Keratinocyte (primary cell): ENCODE measurements around the gene USP35. TPM values are rescaled to one million over a fixed set of nuclear protein-coding genes. Genes with fewer than 3 reads are reported as not detected.

ENCODE experiments used
- DNase-seq: peaks from one replicate; pipeline ENCODE4 v3.0.0-alpha.2; 2011; ENCODE audit warnings: low read depth, missing footprints, low spot score
- FAIRE-seq: peaks from 2 replicates; lab custom pipeline; 2011; peaks lifted over from hg19 to GRCh38; lab: Jason Lieb, UNC
- H2AFZ ChIP-seq: 2 replicates; pipeline ENCODE4 v1.6.0; 2012; ENCODE audit warnings: low read length, control low read depth, inconsistent platforms; ENCODE audit not compliant: control insufficient read depth
- H3K27ac ChIP-seq: 2 replicates; pipeline ENCODE4 v1.5.1; 2011; ENCODE audit warnings: low read length; ENCODE audit not compliant: control insufficient read depth, insufficient read depth
- H3K27me3 ChIP-seq: 3 replicates; pipeline ENCODE4 v1.6.0; 2011; ENCODE audit warnings: low read length; ENCODE audit not compliant: control insufficient read depth, insufficient read depth; ENCODE audit errors: extremely low read depth
- H3K36me3 ChIP-seq, 2 experiments: 2 replicates in 1 of 2; 3 replicates in 1 of 2; pipeline ENCODE4 v1.5.1; 2011; ENCODE audit warnings: low read length in 2 of 2, mild to moderate bottlenecking in 1 of 2; ENCODE audit not compliant: control insufficient read depth in 2 of 2, insufficient read depth in 2 of 2; ENCODE audit errors: extremely low read depth in 1 of 2
- H3K4me1 ChIP-seq: 3 replicates; pipeline ENCODE4 v1.5.1; 2011; ENCODE audit warnings: low read length; ENCODE audit not compliant: control insufficient read depth, insufficient read depth; ENCODE audit errors: extremely low read depth
- H3K4me2 ChIP-seq: 3 replicates; pipeline ENCODE4 v1.6.0; 2011; ENCODE audit warnings: low read depth, low read length; ENCODE audit not compliant: control insufficient read depth, insufficient read depth; ENCODE audit errors: extremely low read depth
- H3K4me3 ChIP-seq, 3 experiments: fragments of 200-600 bp in 1 of 3; sonication (generic) in 1 of 3; 2 replicates in 2 of 3; 3 replicates in 1 of 3; pipeline ENCODE4 v1.5.1; 2011 to 2016; ENCODE audit warnings: low read length in 3 of 3, mild to moderate bottlenecking in 3 of 3, control low read depth in 2 of 3, inconsistent platforms in 1 of 3, low read depth in 1 of 3, mixed read lengths in 1 of 3, mixed run types in 1 of 3, moderate library complexity in 1 of 3; ENCODE audit not compliant: control insufficient read depth in 2 of 3, insufficient read depth in 2 of 3; ENCODE audit errors: extremely low read depth in 1 of 3
- H3K79me2 ChIP-seq: 2 replicates; pipeline ENCODE4 v1.6.0; 2012; ENCODE audit warnings: low read length; ENCODE audit not compliant: control insufficient read depth, insufficient read depth
- H3K9ac ChIP-seq: 3 replicates; pipeline ENCODE4 v1.6.0; 2011; ENCODE audit warnings: low read length; ENCODE audit not compliant: control insufficient read depth, insufficient read depth; ENCODE audit errors: extremely low read depth
- H3K9me1 ChIP-seq: 3 replicates; pipeline ENCODE4 v1.6.0; 2011; ENCODE audit warnings: low read length; ENCODE audit not compliant: control insufficient read depth, insufficient read depth; ENCODE audit errors: extremely low read depth
- H3K9me3 ChIP-seq: 2 replicates; pipeline ENCODE4 v1.5.1; 2012; ENCODE audit warnings: low read depth, low read length; ENCODE audit not compliant: control insufficient read depth
- H4K20me1 ChIP-seq: 3 replicates; pipeline ENCODE4 v1.6.0; 2011; ENCODE audit warnings: low read length; ENCODE audit not compliant: control insufficient read depth, insufficient read depth; ENCODE audit errors: extremely low read depth
- CTCF ChIP-seq, 3 experiments: IDR thresholded peaks in 1 of 3; conservative IDR thresholded peaks in 1 of 3; optimal IDR thresholded peaks in 1 of 3; 2 replicates in 2 of 3; 3 replicates in 1 of 3; pipeline versions ENCODE3 to v1.5.1; 2011; ENCODE audit warnings: low read length in 3 of 3, mild to moderate bottlenecking in 3 of 3, moderate library complexity in 2 of 3, control low read depth in 1 of 3, inconsistent platforms in 1 of 3; ENCODE audit not compliant: insufficient read depth in 2 of 3; ENCODE audit errors: extremely low read depth in 1 of 3
- EZH2 ChIP-seq: IDR thresholded peaks from one replicate; pipeline ENCODE4 v1.6.1; 2012; ENCODE audit warnings: inconsistent platforms, mild to moderate bottlenecking, low read length, moderate library complexity
- dilution Hi-C: fragments of 300-500 bp; cut with MboI; formaldehyde crosslinking; loops from one replicate; pipeline ENCODE4 v1.7.0; 2020; ENCODE audit warnings: low sequenced_read_pairs; ENCODE audit not compliant: extremely low pct_ligation_motif_present
- polyA plus RNA-seq, 5 experiments: library from polyadenylated mRNA; depleted of rRNA in 3 of 5; stranded (reverse) in 3 of 5; stranded (forward) in 1 of 5; unstranded in 1 of 5; fragments of >200 nt; gene quantifications; 1 replicate in 1 of 5; 2 replicates in 3 of 5; 3 replicates in 1 of 5; pipeline versions ENCODE4 v1.2.1 to v1.2.3, GENCODE V29; 2011 to 2012; ENCODE audit warnings: missing spikeins in 2 of 5, low read depth in 1 of 5, low replicate concordance in 1 of 5

Gene USP35
- polyA plus RNA-seq, 1 donor (not counting 4 experiments of a cell fraction or from before 2014, with no cell fraction given): 5.0 TPM

- H3K4me3 ChIP-seq: no peak overlapping the region
- TF ChIP-seq EZH2 (no peak), CTCF (optimal IDR thresholded peaks at IDR 0.05 in 1 of 3, IDR thresholded peaks at IDR 0.05 in 1 of 3, conservative IDR thresholded peaks at IDR 0.05 in 1 of 3; ENCODE audit: extremely low read depth in 1 of 3, insufficient read depth in 2 of 3, low read length in 3 of 3) (no peak)
- no peaks in the 10 kb centered on the region for H3K27me3 ChIP-seq
- no peaks in the 10 kb centered on the region for H3K9me1 ChIP-seq
- H3K4me2 ChIP-seq: no peak overlapping the region
- peaks cover 0 to 14% of the 10 kb centered on the region in 2 experiments for H3K36me3 ChIP-seq
- dilution Hi-C loops: no loop called here
- no peak overlapping the region for H3K9ac ChIP-seq
- H3K9me3 ChIP-seq: no peaks in the 10 kb centered on the region
- peaks cover 4% of the 10 kb centered on the region for H3K4me1 ChIP-seq
- no peak overlapping the region for H2AFZ ChIP-seq
- FAIRE-seq (no peak), DNase-seq (no peak)
- no peaks in the 10 kb centered on the region for H4K20me1 ChIP-seq
- no peak overlapping the region for H3K27ac ChIP-seq
- no peaks in the 10 kb centered on the region for H3K79me2 ChIP-seq
These were observed 30.2 kb downstream of the USP35 start for GRCh38 chr11:78218707-78219492.

GRCh38 chr11:78219493-78220217 lies 30.9 kb downstream of the USP35 start:
- Histone ChIP-seq H3K9me3 (no peaks in the 10 kb centered on the region), H4K20me1 (no peaks in the 10 kb centered on the region), H3K4me3 (no peak overlapping the region), H3K36me3 (peaks cover 0 to 11% of the 10 kb centered on the region in 2 experiments), H3K9ac (no peak overlapping the region), H3K27me3 (no peaks in the 10 kb centered on the region), H3K27ac (no peak overlapping the region), H3K4me1 (peaks cover 4% of the 10 kb centered on the region), H2AFZ (no peak overlapping the region), H3K4me2 (no peak overlapping the region), H3K9me1 (no peaks in the 10 kb centered on the region), H3K79me2 (no peaks in the 10 kb centered on the region)
- FAIRE-seq (no peak), DNase-seq (no peak)
- dilution Hi-C loops: no loop called here
- TF ChIP-seq EZH2: no peak
- TF ChIP-seq CTCF (optimal IDR thresholded peaks at IDR 0.05 in 1 of 3, IDR thresholded peaks at IDR 0.05 in 1 of 3, conservative IDR thresholded peaks at IDR 0.05 in 1 of 3; ENCODE audit: extremely low read depth in 1 of 3, insufficient read depth in 2 of 3, low read length in 3 of 3): no peak
